HepG2 (cell line): ENCODE measurements around the gene WDR87. TPM values are rescaled to one million over a fixed set of nuclear protein-coding genes. Genes with fewer than 3 reads are reported as not detected.

Experiments
- ARID5B ChIP-seq: IDR thresholded peaks from 2 replicates; pipeline ENCODE4 v1.4.0; 2020; ENCODE audit warnings: mild to moderate bottlenecking, missing genetic modification reagents
- ATF3 ChIP-seq: sonication (generic); formaldehyde crosslinking; IDR thresholded peaks from 2 replicates; pipeline ENCODE4 v1.4.0; 2020; ENCODE audit warnings: missing genetic modification reagents
- BRF2 ChIP-seq: sonication (generic); formaldehyde crosslinking; IDR thresholded peaks from 2 replicates; pipeline ENCODE4 v1.8.1; 2022; ENCODE audit warnings: mild to moderate bottlenecking, missing genetic modification reagents
- HNRNPL ChIP-seq: fragments of 200-400 bp; formaldehyde crosslinking; IDR thresholded peaks from 2 replicates; pipeline ENCODE4 v1.6.1; 2017; ENCODE audit warnings: mild to moderate bottlenecking, low read depth, low read length
- IKZF5 ChIP-seq: IDR thresholded peaks from 2 replicates; pipeline ENCODE4 v1.6.1; 2018; ENCODE audit warnings: missing genetic modification reagents, mild to moderate bottlenecking, missing compliant biosample characterization
- MATR3 ChIP-seq: sonication (generic); formaldehyde crosslinking; IDR thresholded peaks from 2 replicates; pipeline ENCODE4 v1.4.0; 2020; ENCODE audit warnings: missing genetic modification reagents
- PCBP2 ChIP-seq: fragments of 200-400 bp; formaldehyde crosslinking; optimal IDR thresholded peaks from 2 replicates; pipeline ENCODE3; 2018; ENCODE audit warnings: low read length, low read depth; ENCODE audit not compliant: poor library complexity, severe bottlenecking
- PPARG ChIP-seq: conservative IDR thresholded peaks from 2 replicates; pipeline ENCODE4 v1.6.1; 2016; ENCODE audit warnings: missing biosample characterization, missing genetic modification reagents
- REL ChIP-seq: sonication (generic); formaldehyde crosslinking; conservative IDR thresholded peaks from 2 replicates; pipeline ENCODE4 v1.8.0; 2022; ENCODE audit warnings: mild to moderate bottlenecking, missing genetic modification reagents, moderate library complexity
- RXRA ChIP-seq: sonication (generic); formaldehyde crosslinking; IDR thresholded peaks from 2 replicates; pipeline ENCODE4 v1.5.1; 2020; ENCODE audit warnings: missing genetic modification reagents
- SALL2 ChIP-seq: sonication (generic); formaldehyde crosslinking; IDR thresholded peaks from 2 replicates; pipeline ENCODE4 v1.8.1; 2023; ENCODE audit warnings: mild to moderate bottlenecking, missing genetic modification reagents, inconsistent platforms
- SPEN ChIP-seq: sonication (generic); formaldehyde crosslinking; IDR thresholded peaks from 2 replicates; pipeline ENCODE4 v1.5.1; 2020; ENCODE audit warnings: low read depth, mild to moderate bottlenecking, missing genetic modification reagents
- SYNCRIP ChIP-seq: fragments of 200-400 bp; formaldehyde crosslinking; IDR thresholded peaks from 2 replicates; pipeline ENCODE4 v1.6.1; 2018; ENCODE audit warnings: mild to moderate bottlenecking, low read depth, low read length; ENCODE audit not compliant: insufficient read depth
- ZBTB43 ChIP-seq: sonication (generic); formaldehyde crosslinking; conservative IDR thresholded peaks from 2 replicates; pipeline ENCODE4 v1.4.0; 2020; ENCODE audit warnings: missing genetic modification reagents
- ZBTB49 ChIP-seq: sonication (generic); formaldehyde crosslinking; IDR thresholded peaks from 2 replicates; pipeline ENCODE4 v1.4.0; 2020; ENCODE audit warnings: missing genetic modification reagents, borderline replicate concordance
- ZFP36L2 ChIP-seq: sonication (generic); formaldehyde crosslinking; IDR thresholded peaks from 2 replicates; pipeline ENCODE4 v1.4.0; 2020; ENCODE audit warnings: missing genetic modification reagents
- ZNF17 ChIP-seq: sonication (generic); formaldehyde crosslinking; IDR thresholded peaks from 2 replicates; pipeline ENCODE4 v1.5.0; 2020; ENCODE audit warnings: mild to moderate bottlenecking, missing genetic modification reagents
- ZNF563 ChIP-seq: sonication (generic); formaldehyde crosslinking; IDR thresholded peaks from 2 replicates; pipeline ENCODE4 v1.8.0; 2022; ENCODE audit warnings: mild to moderate bottlenecking, moderate library complexity, missing genetic modification reagents
- polyA plus RNA-seq, 8 experiments: library from polyadenylated mRNA; depleted of rRNA in 3 of 8; stranded (reverse) in 7 of 8; unstranded in 1 of 8; fragments of >200 nt; fragmentation: Illumina TruSeq in 4 of 8; extraction: Trizol in 4 of 8; gene quantifications; 2 replicates each; pipeline versions ENCODE4 v1.2.1 to v1.2.3, GENCODE V29; 2011 to 2016; ENCODE audit warnings: low read depth in 4 of 8, missing spikeins in 1 of 8, mixed read lengths in 1 of 8; ENCODE audit not compliant: insufficient read depth in 1 of 8
- total RNA-seq, 5 experiments: library from RNA; depleted of rRNA; stranded (reverse); fragments of >200 nt; fragmentation: Illumina TruSeq; extraction: Trizol; gene quantifications; 2 replicates each; pipeline ENCODE4 v1.2.3, GENCODE V29; 2016; ENCODE audit warnings: low read depth in 1 of 5

WDR87 gene
- total and polyA plus RNA-seq, 2 of the 13 experiments (the other 11 are each of a cell fraction or from before 2014, with no cell fraction given) = not detected

GRCh38 chr19:37906869-37907734 is 708 bp upstream of the WDR87 start, which contains the start of gene SIPA1L3 (continued):
- TF ChIP-seq ZBTB49 (no peak), SPEN (peak; percentile 43; the same call in 1 of the 2 replicates), ZNF563 (CRISPR knock-in tag) (0 out of 2 replicates have a peak, but pooled peaks have one; percentile 8), PCBP2 (no peak), REL (CRISPR knock-in tag) (peak; percentile 70; the same call in 1 of the 2 replicates), MATR3 (CRISPR knock-in tag) (no peak), ZNF17 (CRISPR knock-in tag) (no peak), ARID5B (CRISPR knock-in tag) (peak; percentile 34; the same call in 1 of the 2 replicates), RXRA (CRISPR knock-in tag) (peak; percentile 56; the same call in 1 of the 2 replicates), IKZF5 (CRISPR knock-in tag) (peak; percentile 55; the same call in 1 of the 2 replicates), BRF2 (CRISPR knock-in tag) (0 out of 2 replicates have a peak, but pooled peaks have one; percentile 14), ZBTB43 (CRISPR knock-in tag) (peak; percentile 27; the same call in 1 of the 2 replicates), SALL2 (CRISPR knock-in tag) (peak; percentile 87), ATF3 (CRISPR knock-in tag) (no peak; the same call in 1 of the 2 replicates), HNRNPL (no peak), SYNCRIP (no peak), ZFP36L2 (no peak), PPARG (CRISPR knock-in tag) (no peak)
